GM18951 (cell line): ENCODE data around the gene MORN1.

Experiments
- POLR2A ChIP-seq: IDR thresholded peaks from 4 replicates; pipeline ENCODE4 v1.6.1; 2011; ENCODE audit warnings: mild to moderate bottlenecking; ENCODE audit not compliant: insufficient read length, insufficient read depth; ENCODE audit errors: extremely low read depth
- in situ Hi-C: fragments of 300-500 bp; cut with MboI; formaldehyde crosslinking; loops from one replicate; pipeline ENCODE4 v1.12.0; 2022; ENCODE audit warnings: low sequenced_read_pairs, mixed read lengths, inconsistent platforms; ENCODE audit not compliant: unreplicated experiment

MORN1 gene

DNA sequence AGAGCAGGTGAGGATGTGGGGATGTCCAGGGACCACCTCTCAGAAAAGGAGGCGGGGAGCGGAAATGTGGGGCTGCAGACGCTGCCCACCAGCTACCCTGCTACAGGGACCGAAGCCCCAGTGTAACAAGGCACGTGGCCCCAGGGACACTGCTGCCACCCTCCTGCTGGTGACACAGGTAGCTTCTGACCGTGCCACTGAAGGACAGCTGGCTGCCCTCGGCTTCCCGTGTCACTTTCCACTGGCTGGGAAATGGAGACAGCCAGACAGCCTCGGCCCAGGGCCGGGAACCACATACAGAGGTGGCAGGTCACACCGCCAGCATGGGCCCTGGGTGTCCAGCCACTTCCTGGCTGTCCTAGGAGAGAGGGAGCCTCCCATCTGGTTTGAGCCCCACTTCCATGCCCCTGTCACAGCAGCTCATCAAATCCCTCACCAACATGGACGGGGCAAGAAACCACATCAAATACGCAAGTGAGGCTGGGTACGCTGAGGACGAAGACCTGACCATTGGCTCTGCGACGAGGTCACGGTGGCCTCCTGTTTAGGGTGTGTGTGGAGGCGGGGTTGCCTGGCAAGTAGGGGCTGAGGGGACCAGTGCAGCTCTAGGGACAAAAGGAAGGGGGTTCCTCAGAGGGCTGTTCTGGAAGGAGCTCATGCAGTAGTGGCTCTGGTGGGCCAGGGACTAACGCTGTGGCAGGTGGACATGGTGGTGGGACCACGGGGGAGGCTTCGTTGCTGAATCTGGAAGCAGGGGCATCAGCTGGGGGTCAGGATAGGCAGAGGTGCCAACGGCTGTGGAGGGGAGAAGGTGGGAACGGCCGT, 16.0 kb upstream of the MORN1 start:
- TF ChIP-seq POLR2A = no peak
- in situ Hi-C loops = loop anchor here (25.0 kb wide), 2 partner anchors 130 to 1030 kb away; partner anchors contain the start of genes HES5 and PANK4

DNA sequence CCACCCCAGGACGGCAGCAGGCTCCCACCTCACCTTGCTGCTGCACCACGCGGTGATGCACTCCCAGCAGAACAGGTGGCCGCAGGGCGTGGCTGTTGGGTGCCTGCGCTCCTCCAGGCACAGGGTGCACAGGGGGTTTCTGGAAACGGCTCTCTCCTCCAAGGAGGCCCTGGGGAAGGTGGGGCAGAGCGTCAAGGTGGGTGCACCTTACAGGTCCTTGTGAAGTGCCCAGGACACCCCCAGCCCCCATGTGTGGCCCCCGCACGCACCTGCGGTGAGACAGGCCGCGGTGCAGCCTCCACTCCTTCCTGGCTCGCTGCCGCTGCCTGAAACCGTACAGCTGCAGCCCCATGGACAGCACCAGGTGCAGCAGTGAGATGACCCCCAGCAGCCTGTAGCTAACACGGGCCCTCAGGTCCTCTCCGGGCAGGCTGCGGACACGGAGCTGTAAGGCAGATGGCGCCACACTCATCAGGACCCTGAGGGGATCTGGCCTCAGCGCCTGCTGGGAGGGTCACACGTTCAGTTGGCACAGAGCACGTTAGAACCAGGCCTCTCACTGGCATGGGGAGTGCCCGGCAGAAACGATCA, 15.2 kb upstream of the MORN1 start:
- TF ChIP-seq POLR2A = no peak
- in situ Hi-C loops = loop anchor here (25.0 kb wide), 2 partner anchors 131 to 1031 kb away; partner anchors contain the start of genes HES5 and PANK4

DNA sequence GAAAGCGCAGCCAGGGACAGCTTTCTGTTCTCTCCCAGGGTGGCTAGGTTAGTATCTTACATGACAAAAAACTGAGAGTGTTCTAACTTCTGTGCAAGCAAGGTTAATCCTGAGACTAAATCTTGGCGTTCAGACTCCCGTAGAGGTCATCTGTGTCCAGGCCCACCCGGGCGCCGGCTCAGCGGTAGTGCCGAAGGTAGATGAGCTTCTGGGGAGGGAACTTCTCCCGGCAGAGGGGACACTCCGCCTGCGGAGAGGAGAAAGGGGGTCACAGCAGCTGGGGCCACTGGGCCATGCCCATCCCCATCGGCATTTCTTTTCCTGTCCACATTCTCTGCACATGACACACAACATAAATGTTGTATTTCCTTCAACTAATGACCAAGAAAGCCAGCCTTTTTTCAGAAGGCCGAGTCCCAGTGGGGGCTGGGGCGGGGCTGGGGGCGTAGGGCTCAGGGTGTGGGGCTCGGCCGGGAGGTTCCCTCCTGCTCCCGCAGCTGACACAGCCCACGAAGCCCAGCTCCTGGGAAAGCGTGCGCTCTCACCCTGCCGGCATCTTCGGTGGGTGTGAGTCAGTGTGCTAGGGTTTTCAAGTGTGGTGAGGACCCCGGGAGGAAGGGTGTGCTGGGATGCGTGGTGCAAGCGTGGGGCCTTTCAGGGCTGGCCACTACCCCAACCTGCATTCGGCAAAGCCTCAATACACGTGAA, 14.4 kb upstream of the MORN1 start:
- no peak for TF ChIP-seq POLR2A
- in situ Hi-C loops = loop anchor here (25.0 kb wide), 2 partner anchors 132 to 1032 kb away; partner anchors contain the start of genes HES5 and PANK4

DNA sequence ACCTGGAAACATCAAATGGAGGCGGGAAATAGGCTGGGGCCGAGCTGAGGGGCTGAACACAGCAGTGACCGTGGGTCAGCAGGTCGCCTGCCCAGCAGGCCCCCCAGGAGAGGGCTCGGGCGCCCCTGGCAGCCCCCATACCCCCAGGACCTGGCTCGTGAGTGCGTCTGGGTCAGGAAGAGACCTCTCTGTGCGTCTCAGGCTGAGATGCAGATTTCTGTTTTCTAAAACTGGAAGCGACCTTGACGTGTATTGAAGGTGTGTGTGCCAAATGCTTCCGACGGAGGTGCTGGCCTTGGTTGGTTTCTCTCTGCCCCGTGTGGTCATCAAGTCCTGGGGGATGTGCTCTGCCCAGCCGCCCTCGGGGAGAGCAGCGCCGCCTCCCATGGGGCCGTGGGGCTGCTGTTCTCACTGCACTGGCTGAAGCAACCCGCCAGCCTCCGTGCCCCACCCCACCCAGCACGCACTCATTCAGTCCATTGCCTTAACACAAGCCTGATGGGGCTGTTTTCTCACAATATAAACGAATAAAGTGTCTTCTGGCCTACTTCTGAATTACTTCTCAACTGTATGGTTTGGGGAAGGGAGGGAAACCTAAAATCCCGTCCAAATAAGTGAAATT, 13.6 kb upstream of the MORN1 start:
- TF ChIP-seq POLR2A = no peak
- in situ Hi-C loops = loop anchor here (25.0 kb wide), 2 partner anchors 132 to 1032 kb away; partner anchors contain the start of genes HES5 and PANK4

DNA sequence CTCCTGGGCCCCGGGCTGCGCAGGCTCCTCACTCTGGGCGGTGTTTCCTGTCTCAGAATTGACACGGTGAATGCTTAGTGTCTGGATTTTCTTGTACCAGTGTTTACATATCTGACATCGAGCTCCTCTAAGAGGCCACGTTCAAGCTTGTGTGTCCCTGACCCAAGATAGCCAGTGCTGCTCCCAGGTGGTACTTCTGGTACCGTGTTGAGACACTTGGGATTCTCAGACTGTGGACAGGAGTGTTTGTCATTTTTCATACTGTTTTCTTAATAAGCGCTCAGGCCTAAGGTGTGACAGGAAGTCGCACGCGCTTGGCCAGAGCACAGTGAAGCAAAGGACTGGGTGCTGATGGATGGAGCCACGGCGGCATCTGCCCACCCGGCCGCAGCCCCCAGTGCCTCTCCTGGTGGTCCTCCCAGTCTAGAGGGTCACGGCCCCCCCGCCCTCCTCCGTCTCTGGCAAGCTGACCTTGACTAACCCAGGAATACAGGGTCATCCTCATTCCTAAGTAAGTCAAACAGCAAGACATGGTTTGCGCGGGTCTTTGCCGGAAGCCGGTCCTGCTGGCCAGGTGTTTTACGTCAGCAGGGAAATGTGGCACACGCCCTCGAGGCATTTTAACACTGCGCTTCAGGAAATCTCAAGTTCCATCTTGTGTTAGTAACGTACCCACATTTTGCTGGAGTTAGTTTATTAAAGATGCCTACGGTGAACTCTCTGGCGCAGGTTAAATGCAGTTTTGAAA, 13.0 kb upstream of the MORN1 start:
- TF ChIP-seq POLR2A = no peak
- in situ Hi-C loops = loop anchor here (25.0 kb wide), 2 partner anchors 133 to 1033 kb away; partner anchors contain the start of genes HES5 and PANK4

DNA sequence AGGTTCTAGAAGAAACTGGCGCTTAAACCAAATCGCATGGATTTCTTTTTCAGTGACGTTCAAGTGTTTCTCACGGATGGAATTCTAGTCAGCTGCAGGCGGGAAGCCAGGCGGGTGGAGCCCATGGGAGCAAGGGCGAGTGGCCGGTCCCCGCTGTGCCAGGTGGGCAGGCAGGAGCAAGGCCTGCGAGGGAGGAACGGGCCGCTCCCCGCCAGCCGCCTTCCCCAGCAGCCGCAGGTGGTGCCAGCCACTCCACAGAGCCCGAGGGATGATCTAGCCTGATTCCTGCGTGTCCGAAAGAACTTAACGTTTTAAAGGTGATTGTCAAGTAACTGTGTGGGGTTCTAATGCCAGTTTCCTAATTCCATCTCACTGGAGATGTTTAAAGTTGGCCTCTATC, 11.9 kb upstream of the MORN1 start:
- no peak for TF ChIP-seq POLR2A
- in situ Hi-C loops = loop anchor here (25.0 kb wide), 2 partner anchors 134 to 1034 kb away; partner anchors contain the start of genes HES5 and PANK4

DNA sequence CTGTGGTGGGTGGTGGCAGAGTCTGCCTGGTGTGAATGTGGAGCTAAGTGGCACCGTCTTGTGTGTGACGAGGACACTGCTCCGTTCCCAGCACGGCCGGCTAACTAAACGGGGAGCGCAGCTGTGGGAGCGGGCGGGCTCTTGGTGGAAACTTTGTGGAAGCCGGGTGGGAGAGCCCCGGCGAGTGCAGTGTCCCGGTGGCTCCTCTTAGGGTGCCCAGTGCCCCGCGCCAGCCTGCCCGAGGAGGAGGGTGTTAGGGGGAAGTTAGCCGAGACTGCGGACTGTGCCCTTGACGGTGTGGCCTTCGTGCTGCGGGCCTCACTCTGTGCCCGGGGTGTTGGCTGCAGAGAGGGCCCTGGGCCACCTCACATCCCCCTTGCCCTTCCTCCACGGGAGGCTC, 11.1 kb upstream of the MORN1 start:
- in situ Hi-C loops = loop anchor here (25.0 kb wide), 2 partner anchors 135 to 1035 kb away; partner anchors contain the start of genes HES5 and PANK4
- no peak for TF ChIP-seq POLR2A

DNA sequence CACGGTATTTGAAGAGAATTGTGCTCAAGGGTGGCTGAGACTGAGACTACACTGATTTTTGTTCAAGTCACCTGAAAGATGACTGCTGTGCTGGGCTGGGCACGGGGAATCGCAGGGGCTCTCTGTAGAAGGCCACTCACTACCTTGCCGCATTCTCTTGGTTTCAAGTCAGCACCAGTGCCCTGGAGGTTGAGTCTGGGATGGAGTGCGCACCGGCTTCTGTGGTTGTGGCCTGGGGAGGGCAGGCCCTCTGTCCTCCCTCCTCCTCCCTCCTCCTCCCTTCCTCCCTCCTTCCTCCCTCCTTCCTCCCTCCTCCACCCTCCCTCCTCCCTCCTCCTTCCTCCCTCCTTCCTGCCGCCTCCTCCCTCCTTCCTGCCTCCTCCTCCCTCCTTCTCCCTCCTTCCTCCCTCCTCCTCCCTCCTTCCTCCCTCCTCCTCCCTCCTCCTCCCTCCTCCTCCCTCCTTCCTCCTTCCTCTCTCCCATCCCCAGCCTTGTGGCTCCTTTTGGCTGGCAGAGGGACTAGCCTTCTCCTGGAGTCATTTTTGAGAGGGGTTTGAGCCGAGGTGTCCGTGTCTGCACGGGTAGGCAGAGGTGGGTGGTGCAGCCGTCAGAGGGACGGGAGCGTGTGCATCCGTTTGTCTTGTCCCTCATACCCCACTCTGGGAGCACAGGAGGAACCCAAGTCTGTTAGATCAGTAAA, 9.7 kb upstream of the MORN1 start:
- TF ChIP-seq POLR2A = no peak
- in situ Hi-C loops = loop anchor here (25.0 kb wide), 2 partner anchors 136 to 1036 kb away; partner anchors contain the start of genes HES5 and PANK4

DNA sequence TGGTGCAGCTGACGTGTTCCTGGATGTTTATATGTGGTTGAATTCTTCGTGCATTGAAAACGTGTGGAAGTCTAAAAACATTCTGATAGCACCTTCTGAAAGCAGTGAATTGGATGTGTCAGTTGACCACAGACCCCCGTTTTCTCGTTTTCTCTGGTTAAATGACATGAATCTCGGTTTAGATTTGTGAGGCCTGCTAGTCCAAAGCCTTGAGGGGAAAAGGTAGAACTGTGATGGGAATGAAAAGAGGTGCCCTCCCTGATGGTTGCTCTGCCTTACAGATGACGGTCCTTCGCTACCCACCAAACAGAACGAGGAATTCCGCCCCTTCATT, 9.2 kb upstream of the MORN1 start:
- no peak for TF ChIP-seq POLR2A
- in situ Hi-C loops = loop anchor here (25.0 kb wide), 2 partner anchors 137 to 1037 kb away; partner anchors contain the start of genes HES5 and PANK4

DNA sequence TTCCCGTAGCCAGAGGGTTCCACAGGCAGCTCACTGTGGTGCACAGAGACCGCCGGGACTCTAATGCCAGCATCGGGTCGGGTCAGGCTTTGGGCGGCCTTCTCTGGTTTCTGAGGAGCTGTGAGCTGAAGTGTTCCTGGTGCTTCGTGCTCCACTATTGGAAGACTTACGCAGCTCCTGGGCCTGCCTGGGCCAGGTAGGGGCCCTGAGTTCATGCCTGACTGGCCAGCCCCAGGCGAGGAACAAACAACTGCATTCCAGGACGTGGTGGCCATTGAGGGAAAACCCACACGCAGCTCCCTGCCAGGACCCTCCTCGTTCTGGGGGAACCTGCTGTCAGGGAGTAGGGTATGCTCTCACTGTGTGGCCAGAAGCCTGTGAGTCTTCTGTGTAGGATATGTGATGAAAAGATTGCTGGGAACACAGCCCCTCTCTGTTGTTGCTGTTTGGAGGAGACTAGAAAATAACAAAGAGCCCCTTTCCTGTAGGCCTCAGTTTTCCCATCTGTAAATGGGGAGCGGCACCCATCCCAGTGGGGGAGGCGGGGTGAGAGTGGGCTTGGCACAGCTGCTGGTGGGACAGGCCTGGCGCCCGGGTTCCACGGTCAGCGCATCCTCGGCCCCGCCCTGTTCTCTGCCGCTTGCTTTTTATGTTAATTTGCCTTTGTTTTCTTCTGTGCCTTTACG, 8.7 kb upstream of the MORN1 start:
- in situ Hi-C loops = loop anchor here (5.0 to 25.0 kb wide), 3 partner anchors 137 to 1037 kb away; partner anchors contain the start of genes HES5 and PANK4
- no peak for TF ChIP-seq POLR2A

DNA sequence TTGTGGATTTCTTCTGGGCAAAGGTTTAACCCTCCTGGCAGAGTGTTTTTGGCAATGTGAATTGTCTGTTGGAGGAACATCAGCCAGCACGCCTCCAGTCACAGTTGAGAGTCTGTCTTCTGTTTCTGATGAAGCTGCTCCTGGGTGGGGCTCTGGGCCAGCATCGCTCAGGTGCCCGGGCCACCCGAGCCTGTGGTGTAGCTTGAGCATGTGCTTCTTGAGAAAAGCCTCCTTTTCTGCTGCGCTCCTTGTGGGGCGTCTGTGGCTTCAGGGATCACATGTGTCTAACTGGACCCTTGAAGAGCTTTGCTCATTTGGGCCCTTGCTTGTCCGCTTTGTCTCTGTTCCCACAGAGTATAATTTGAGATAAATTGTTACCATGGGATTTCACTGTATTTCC, 7.5 kb upstream of the MORN1 start:
- TF ChIP-seq POLR2A = no peak
- in situ Hi-C loops = loop anchor here (5.0 kb wide), 1 partner anchor 212 kb away; no protein-coding TSS in a partner anchor
